Tongue (tissue), 2 donors: Measurements from ENCODE around the gene RGS6. TPM values are rescaled to one million over a fixed set of nuclear protein-coding genes. Genes with fewer than 3 reads are reported as not detected.

ENCODE experiments used
- DNase-seq: peaks from one replicate; pipeline ENCODE4 v3.0.0-alpha.2; 2015
- total RNA-seq: library from RNA; depleted of rRNA; stranded (reverse); fragments of >200 nt; gene quantifications from one replicate; pipeline ENCODE4 v1.2.3, GENCODE V29; 2014

The RGS6 gene
- total RNA-seq, 1 donor from 2014 or later = 5.6 TPM

GRCh38 chr14:72254202-72254936 lies 322.1 kb downstream of the RGS6 start:
- DNase-seq = no peak

GRCh38 chr14:72254937-72255472 lies 322.8 kb downstream of the RGS6 start:
- DNase-seq = no peak

GRCh38 chr14:72256055-72256454 lies 323.8 kb downstream of the RGS6 start:
- no peak for DNase-seq

- no peak for DNase-seq
Measured at GRCh38 chr14:72261068-72261467, 328.8 kb downstream of the RGS6 start.

GRCh38 chr14:72262771-72263170 lies 330.5 kb downstream of the RGS6 start:
- no peak for DNase-seq

- no peak for DNase-seq
Measured at GRCh38 chr14:72264716-72265115, 332.5 kb downstream of the RGS6 start.

GRCh38 chr14:72270147-72270727 lies 338.0 kb downstream of the RGS6 start:
- no peak for DNase-seq

- no peak for DNase-seq
Measured at GRCh38 chr14:72270749-72271148, 338.5 kb downstream of the RGS6 start.

- DNase-seq = no peak
Measured at GRCh38 chr14:72275242-72275641, 343.0 kb downstream of the RGS6 start.

GRCh38 chr14:72278316-72278715 lies 346.1 kb downstream of the RGS6 start:
- DNase-seq = no peak

- no peak for DNase-seq
Measured at GRCh38 chr14:72284176-72284575, 351.9 kb downstream of the RGS6 start.

GRCh38 chr14:72290241-72290640 lies 358.0 kb downstream of the RGS6 start:
- DNase-seq = no peak

GRCh38 chr14:72291908-72292688 lies 359.9 kb downstream of the RGS6 start:
- peak; percentile 87 for DNase-seq

- no peak for DNase-seq
Measured at GRCh38 chr14:72292689-72293024, 360.4 kb downstream of the RGS6 start.

- no peak for DNase-seq
Measured at GRCh38 chr14:72301352-72301751, 369.1 kb downstream of the RGS6 start.

- DNase-seq = no peak
Measured at GRCh38 chr14:72303930-72304329, 371.7 kb downstream of the RGS6 start.

GRCh38 chr14:72305561-72305960 lies 373.3 kb downstream of the RGS6 start:
- DNase-seq = no peak

GRCh38 chr14:72308967-72309485 lies 376.8 kb downstream of the RGS6 start:
- DNase-seq = no peak

GRCh38 chr14:72311116-72311515 lies 378.9 kb downstream of the RGS6 start:
- no peak for DNase-seq

- DNase-seq = no peak
Measured at GRCh38 chr14:72311516-72311915, 379.3 kb downstream of the RGS6 start.

- no peak for DNase-seq
Measured at GRCh38 chr14:72314808-72315435, 382.7 kb downstream of the RGS6 start.

GRCh38 chr14:72315714-72316113 lies 383.5 kb downstream of the RGS6 start:
- DNase-seq = no peak
